HepG2 (cell line): ENCODE measurements around the gene KRTAP5-1. TPM values are rescaled to one million over a fixed set of nuclear protein-coding genes. Genes with fewer than 3 reads are reported as not detected.
A peak's percentile ranks its signal among the peaks of the same experiment; 100 is the strongest.

Experiments used
- AGO1 ChIP-seq: fragments of 200-400 bp; formaldehyde crosslinking; IDR thresholded peaks from 2 replicates; pipeline ENCODE4 v1.6.1; 2017; ENCODE audit warnings: mild to moderate bottlenecking, low read depth, low read length, moderate library complexity; ENCODE audit not compliant: poor library complexity, severe bottlenecking
- AKNA ChIP-seq: sonication (generic); formaldehyde crosslinking; IDR thresholded peaks from 2 replicates; pipeline ENCODE4 v1.4.0; 2020; ENCODE audit warnings: missing genetic modification reagents, borderline replicate concordance
- ATF6 ChIP-seq: sonication (generic); formaldehyde crosslinking; conservative IDR thresholded peaks from 2 replicates; pipeline ENCODE4 v1.4.0; 2020; ENCODE audit warnings: missing genetic modification reagents
- DPF2 ChIP-seq: sonication (generic); formaldehyde crosslinking; IDR thresholded peaks from 2 replicates; pipeline ENCODE4 v1.4.0; 2020; ENCODE audit warnings: mild to moderate bottlenecking, low read depth, missing genetic modification reagents, borderline replicate concordance
- ETS1 ChIP-seq: sonication (generic); formaldehyde crosslinking; IDR thresholded peaks from 2 replicates; pipeline ENCODE4 v1.4.0; 2020; ENCODE audit warnings: missing genetic modification reagents
- GABPB1 ChIP-seq: IDR thresholded peaks from 2 replicates; pipeline ENCODE4 v1.6.1; 2016; ENCODE audit warnings: mild to moderate bottlenecking, missing genetic modification reagents, moderate library complexity, missing compliant biosample characterization
- HMGXB4 ChIP-seq, 2 experiments: sonication (generic) in 1 of 2; formaldehyde crosslinking in 1 of 2; IDR thresholded peaks; 2 replicates each; pipeline versions ENCODE4 v1.4.0 to v1.6.1; 2018 to 2020; ENCODE audit warnings: missing genetic modification reagents in 2 of 2, borderline replicate concordance in 1 of 2, low read depth in 1 of 2, mild to moderate bottlenecking in 1 of 2, missing biosample characterization in 1 of 2
- MZF1 ChIP-seq: sonication (generic); formaldehyde crosslinking; IDR thresholded peaks from 2 replicates; pipeline ENCODE4 v1.8.1; 2023; ENCODE audit warnings: mild to moderate bottlenecking, missing genetic modification reagents, borderline replicate concordance
- PBX3 ChIP-seq: sonication (generic); formaldehyde crosslinking; IDR thresholded peaks from 2 replicates; pipeline ENCODE4 v1.8.1; 2023; ENCODE audit warnings: missing genetic modification reagents, inconsistent platforms, borderline replicate concordance
- RELA ChIP-seq: sonication (generic); formaldehyde crosslinking; IDR thresholded peaks from 2 replicates; pipeline ENCODE4 v1.4.0; 2020; ENCODE audit warnings: missing genetic modification reagents
- SCMH1 ChIP-seq: sonication (generic); formaldehyde crosslinking; IDR thresholded peaks from 2 replicates; pipeline ENCODE4 v1.9.0; 2021; ENCODE audit warnings: missing genetic modification reagents, mild to moderate bottlenecking, borderline replicate concordance
- XRCC5 ChIP-seq: fragments of 200-400 bp; formaldehyde crosslinking; optimal IDR thresholded peaks from 2 replicates; pipeline ENCODE3; 2017; ENCODE audit warnings: mild to moderate bottlenecking, low read length
- ZFP36L2 ChIP-seq: sonication (generic); formaldehyde crosslinking; IDR thresholded peaks from 2 replicates; pipeline ENCODE4 v1.4.0; 2020; ENCODE audit warnings: missing genetic modification reagents
- ZNF180 ChIP-seq: sonication (generic); formaldehyde crosslinking; IDR thresholded peaks from 2 replicates; pipeline ENCODE4 v1.4.0; 2020; ENCODE audit warnings: low read depth, missing genetic modification reagents, borderline replicate concordance
- ZNF24 ChIP-seq: fragments of 450-650 bp; IDR thresholded peaks from 2 replicates; pipeline ENCODE4 v1.6.1; 2017; ENCODE audit warnings: antibody characterized with exemption, mild to moderate bottlenecking
- ZNF451 ChIP-seq: sonication (generic); formaldehyde crosslinking; IDR thresholded peaks from 2 replicates; pipeline ENCODE4 v1.5.0; 2020; ENCODE audit warnings: mild to moderate bottlenecking, missing genetic modification reagents
- polyA plus RNA-seq, 8 experiments: library from polyadenylated mRNA; depleted of rRNA in 3 of 8; stranded (reverse) in 7 of 8; unstranded in 1 of 8; fragments of >200 nt; fragmentation: Illumina TruSeq in 4 of 8; extraction: Trizol in 4 of 8; gene quantifications; 2 replicates each; pipeline versions ENCODE4 v1.2.1 to v1.2.3, GENCODE V29; 2011 to 2016; ENCODE audit warnings: low read depth in 4 of 8, missing spikeins in 1 of 8, mixed read lengths in 1 of 8; ENCODE audit not compliant: insufficient read depth in 1 of 8
- total RNA-seq, 5 experiments: library from RNA; depleted of rRNA; stranded (reverse); fragments of >200 nt; fragmentation: Illumina TruSeq; extraction: Trizol; gene quantifications; 2 replicates each; pipeline ENCODE4 v1.2.3, GENCODE V29; 2016; ENCODE audit warnings: low read depth in 1 of 5

Gene KRTAP5-1
- total and polyA plus RNA-seq, 2 of the 13 experiments (the other 11 are each of a cell fraction or from before 2014, with no cell fraction given) = not detected

GRCh38 chr11:1628506-1629325 is 43.6 kb upstream of the KRTAP5-1 start (continued):
- TF ChIP-seq ZNF180 (CRISPR knock-in tag) = no peak
- TF ChIP-seq HMGXB4 (CRISPR knock-in tag; IDR thresholded peaks at IDR 0.05; ENCODE audit: borderline replicate concordance in 1 of 2, low read depth in 1 of 2) = 0 out of 4 replicates have a peak, but pooled peaks of 1 of the 2 experiments have one; percentile 30
- no peak for TF ChIP-seq ZFP36L2 (CRISPR knock-in tag)
- no peak for TF ChIP-seq AKNA (CRISPR knock-in tag)
- no peak for TF ChIP-seq SCMH1
- no peak for TF ChIP-seq AGO1
- TF ChIP-seq ETS1 (CRISPR knock-in tag) = no peak
- peak; percentile 47; the same call in 1 of the 2 replicates for TF ChIP-seq GABPB1 (CRISPR knock-in tag)
- TF ChIP-seq ZNF451 (CRISPR knock-in tag) = no peak
- TF ChIP-seq DPF2 = no peak
- no peak for TF ChIP-seq MZF1 (CRISPR knock-in tag)
- no peak for TF ChIP-seq ZNF24
- TF ChIP-seq XRCC5 = peak; percentile 91
- TF ChIP-seq RELA (CRISPR knock-in tag) = no peak
- TF ChIP-seq ATF6 = no peak
- no peak for TF ChIP-seq PBX3
